D721Med (cell line): ENCODE data around the gene CBX5.

Experiments used
- DNase-seq: peaks from one replicate; pipeline ENCODE4 v3.0.0; 2011; ENCODE audit warnings: low spot score; ENCODE audit not compliant: insufficient read length
- FAIRE-seq: peaks from 2 replicates; lab custom pipeline; 2011; peaks lifted over from hg19 to GRCh38; lab: Jason Lieb, UNC
- CTCF ChIP-seq: IDR thresholded peaks from 2 replicates; pipeline ENCODE4 v1.5.1; 2012; ENCODE audit warnings: mild to moderate bottlenecking, control low read depth; ENCODE audit not compliant: insufficient read depth; ENCODE audit errors: missing control alignments

CBX5 gene

GRCh38 chr12:54280468-54281260 is 742 bp upstream of the CBX5 start, which contains the start of gene HNRNPA1:
HNRNPA1 (plus strand) TSS chr12:54280726; CDS start chr12:54280808, 82 bp downstream.
- DNase-seq, result no peak
- peak; percentile 80 for FAIRE-seq
- no peak for TF ChIP-seq CTCF

- no peak for TF ChIP-seq CTCF
- FAIRE-seq (no peak), DNase-seq (no peak)
Observed at GRCh38 chr12:54279227-54279631, 693 bp downstream of the CBX5 start.

DNA sequence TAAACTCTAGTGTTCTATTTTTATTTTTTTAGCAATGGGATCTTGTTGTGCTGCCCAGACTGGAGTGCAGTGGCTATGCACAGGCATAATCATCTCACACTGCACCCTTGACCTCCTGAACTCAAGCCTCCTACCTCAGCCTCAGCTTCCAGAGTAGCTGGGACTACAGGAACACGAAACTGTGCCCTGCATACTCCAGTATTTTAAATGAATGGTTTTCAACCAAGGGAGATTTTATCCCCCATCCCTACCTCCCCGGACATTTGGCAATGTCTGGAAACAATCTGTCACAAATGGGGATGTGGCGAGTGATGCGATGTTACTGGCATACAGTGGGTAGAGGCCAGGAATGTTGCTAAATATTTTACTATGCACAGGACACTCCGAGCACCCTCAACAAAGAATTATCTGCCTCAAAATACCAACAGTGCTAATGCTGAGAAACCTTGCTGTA is 2.1 kb downstream of the CBX5 start:
- FAIRE-seq, result no peak
- no peak for DNase-seq
- TF ChIP-seq CTCF, result no peak

- FAIRE-seq, result no peak
- TF ChIP-seq CTCF, result no peak
- DNase-seq, result no peak
Observed at GRCh38 chr12:54276368-54276767, 3.6 kb downstream of the CBX5 start.

DNA sequence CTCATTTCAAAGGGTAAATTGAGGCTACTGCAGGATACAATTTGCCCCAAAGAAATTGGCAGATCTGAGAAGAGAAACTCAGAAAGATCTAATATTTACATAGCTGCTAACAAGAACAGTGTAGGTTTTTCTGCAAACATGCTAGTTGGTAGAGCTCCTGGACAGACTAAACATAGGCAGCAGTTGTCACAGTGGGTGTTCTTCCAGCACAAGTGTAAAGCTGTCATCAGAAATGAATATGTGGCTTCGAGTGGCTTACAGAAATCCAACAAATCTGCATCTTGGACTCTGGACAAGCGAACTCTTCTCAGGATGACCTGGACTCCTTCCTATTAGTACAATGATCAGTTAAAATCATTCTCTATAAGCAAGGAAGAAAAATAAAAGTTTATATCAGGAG is 5.9 kb downstream of the CBX5 start:
- TF ChIP-seq CTCF, result no peak
- no peak for FAIRE-seq
- no peak for DNase-seq

GRCh38 chr12:54272214-54272613 is 7.7 kb downstream of the CBX5 start:
- FAIRE-seq, result no peak
- no peak for TF ChIP-seq CTCF
- no peak for DNase-seq

DNA sequence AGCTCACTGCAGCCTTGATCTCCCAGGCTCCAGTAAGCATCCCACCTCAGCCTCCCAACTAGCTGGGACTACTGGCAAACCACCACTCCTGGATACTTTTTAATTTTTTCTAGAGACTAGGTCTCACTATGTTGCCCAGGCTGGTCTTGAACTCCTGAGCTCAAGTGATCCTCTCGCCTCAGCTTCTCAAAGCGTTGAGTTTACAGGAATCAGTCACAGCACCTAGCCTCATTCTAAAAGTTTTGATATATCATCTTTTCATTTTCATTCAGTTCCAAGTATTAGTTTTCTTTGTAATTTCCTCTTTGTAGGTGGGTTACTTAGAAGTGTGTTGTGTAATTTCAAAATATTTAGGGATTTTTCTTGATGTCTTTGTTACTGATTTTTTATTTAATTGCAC is 9.6 kb downstream of the CBX5 start:
- FAIRE-seq (no peak), DNase-seq (no peak)

More for the DNA sequence above, 9.6 kb downstream of the CBX5 start:
- TF ChIP-seq CTCF, result no peak
